EH (cell line): ENCODE data around the gene RELA.
A peak's percentile ranks its signal among the peaks of the same experiment; 100 is the strongest.
"Not testable (repeated sequence)": the region's sequence is repeated elsewhere in the genome, so short reads cannot be mapped to it uniquely, and the experiment has no call there.

Experiments used
- DNase-seq: peaks from one replicate; pipeline ENCODE4 v3.0.0-alpha.2; 2015; ENCODE audit warnings: low read depth

Gene RELA

GRCh38 chr11:65662799-65663638 lies at the start of gene RELA:
Gene RELA, minus strand, starts transcription at chr11:65662916. Its CDS starts 84 bp downstream, at chr11:65662832.
- DNase-seq: peak; percentile 94

GRCh38 chr11:65711785-65712632 lies 49.3 kb upstream of the RELA start, which contains the start of gene KAT5:
Gene KAT5, plus strand, starts transcription at chr11:65712252. Its CDS starts 16 bp downstream, at chr11:65712268.
- peak; percentile 99 for DNase-seq

GRCh38 chr11:65710421-65710820 lies 47.7 kb upstream of the RELA start:
- peak; percentile 25 for DNase-seq

- DNase-seq: peak; percentile 34
These were observed 46.9 kb upstream of the RELA start for GRCh38 chr11:65709661-65710060.

- DNase-seq: no peak
These were observed 45.7 kb upstream of the RELA start for GRCh38 chr11:65708451-65708850.

- DNase-seq: not testable (repeated sequence)
These were observed 44.3 kb upstream of the RELA start for GRCh38 chr11:65707002-65707401.

GRCh38 chr11:65706303-65706763 lies 43.6 kb upstream of the RELA start:
- DNase-seq: peak; percentile 58

- no peak for DNase-seq
These were observed 41.1 kb upstream of the RELA start for GRCh38 chr11:65703846-65704245.

GRCh38 chr11:65701686-65702085 lies 39.0 kb upstream of the RELA start:
- no peak for DNase-seq

- DNase-seq: no peak
These were observed 37.7 kb upstream of the RELA start for GRCh38 chr11:65700399-65700798.

GRCh38 chr11:65699306-65699705 lies 36.6 kb upstream of the RELA start:
- DNase-seq: no peak

- DNase-seq: no peak
These were observed 35.5 kb upstream of the RELA start for GRCh38 chr11:65698205-65698604.

- no peak for DNase-seq
These were observed 34.3 kb upstream of the RELA start for GRCh38 chr11:65696802-65697552.

- no peak for DNase-seq
These were observed 32.9 kb upstream of the RELA start for GRCh38 chr11:65695459-65696241.

GRCh38 chr11:65692367-65692766 lies 29.7 kb upstream of the RELA start:
- no peak for DNase-seq

GRCh38 chr11:65691847-65692246 lies 29.1 kb upstream of the RELA start:
- DNase-seq: not testable (repeated sequence)

- no peak for DNase-seq
These were observed 23.3 kb upstream of the RELA start for GRCh38 chr11:65685981-65686380.

GRCh38 chr11:65683480-65683879 lies 20.8 kb upstream of the RELA start:
- not testable (repeated sequence) for DNase-seq

GRCh38 chr11:65680192-65680743 lies 17.6 kb upstream of the RELA start:
- DNase-seq: no peak

GRCh38 chr11:65672982-65673381 lies 10.3 kb upstream of the RELA start:
- no peak for DNase-seq
